ENCODE results near the gene POLR3A. TPM values are rescaled to one million over a fixed set of nuclear protein-coding genes. Genes with fewer than 3 reads are reported as not detected.

The POLR3A gene
- total RNA-seq, 2 experiments from 2014 or later, result 6.7 to 6.9 TPM

- Histone ChIP-seq H3K36me3 (ENCODE audit: insufficient read depth, low read length) (no peaks in the 10 kb centered on the region), H3K4me1 (ENCODE audit: insufficient read depth, low read length) (no peaks in the 10 kb centered on the region), H3K4me3 (ENCODE audit: low read length) (no peak overlapping the region), H3K27me3 (ENCODE audit: control insufficient read depth in 1 of 2, insufficient read depth in 2 of 2, low read length in 2 of 2) (no peaks in the 10 kb centered on the region), H3K9me3 (ENCODE audit: control insufficient read depth in 1 of 2, insufficient read depth in 1 of 2, low read length in 2 of 2) (peaks cover 0 to 16% of the 10 kb centered on the region in 2 experiments), H3K27ac (ENCODE audit: low read depth in 1 of 2, low read length in 2 of 2) (no peak overlapping the region)
- Mint-ChIP-seq H3K4me3 (no peak overlapping the region), H3K4me1 (ENCODE audit: low read depth) (no peaks in the 10 kb centered on the region), H3K27ac (no peak overlapping the region), H3K9me3 (no peaks in the 10 kb centered on the region), H3K27me3 (no peaks in the 10 kb centered on the region), H3K36me3 (ENCODE audit: low read depth) (peaks cover 4% of the 10 kb centered on the region)
- CTCF ChIA-PET, result no interaction called here
- DNase-seq (no peak), ATAC-seq (ENCODE audit: poor library complexity) (no peak)
- no peak for TF ChIP-seq CTCF (IDR thresholded peaks at IDR 0.05)
- intact Hi-C loops (cut with DNase I, micrococcal nuclease), result no loop called here
- POLR2A ChIA-PET, result no interaction called here
Observed at GRCh38 chr10:78072504-78072903, 43.2 kb upstream of the POLR3A start.

GRCh38 chr10:78071857-78072179 lies 42.5 kb upstream of the POLR3A start:
- Mint-ChIP-seq H3K27ac (no peak overlapping the region), H3K4me1 (ENCODE audit: low read depth) (no peaks in the 10 kb centered on the region), H3K9me3 (no peaks in the 10 kb centered on the region), H3K36me3 (ENCODE audit: low read depth) (peaks cover 4% of the 10 kb centered on the region), H3K4me3 (no peak overlapping the region), H3K27me3 (no peaks in the 10 kb centered on the region)
- no peaks in the 10 kb centered on the region for H3K27me3 ChIP-seq (ENCODE audit: control insufficient read depth in 1 of 2, insufficient read depth in 2 of 2, low read length in 2 of 2)
- no peak overlapping the region for H3K4me3 ChIP-seq (ENCODE audit: low read length)
- no peaks in the 10 kb centered on the region for H3K36me3 ChIP-seq (ENCODE audit: insufficient read depth, low read length)
- no peak for ATAC-seq (ENCODE audit: poor library complexity)
- no peak overlapping the region for H3K27ac ChIP-seq (ENCODE audit: low read depth in 1 of 2, low read length in 2 of 2)
- intact Hi-C loops (cut with DNase I, micrococcal nuclease), result no loop called here
- DNase-seq, result no peak
- no peak for TF ChIP-seq CTCF (IDR thresholded peaks at IDR 0.05)
- ChIA-PET POLR2A (no interaction called here), CTCF (no interaction called here)
- no peaks in the 10 kb centered on the region for H3K4me1 ChIP-seq (ENCODE audit: insufficient read depth, low read length)
- H3K9me3 ChIP-seq (ENCODE audit: control insufficient read depth in 1 of 2, insufficient read depth in 1 of 2, low read length in 2 of 2), result peaks cover 0 to 14% of the 10 kb centered on the region in 2 experiments

GRCh38 chr10:78071140-78071856 lies 42.0 kb upstream of the POLR3A start:
- no peak for TF ChIP-seq CTCF (IDR thresholded peaks at IDR 0.05)
- Histone ChIP-seq H3K27ac (ENCODE audit: low read depth in 1 of 2, low read length in 2 of 2) (no peak overlapping the region), H3K9me3 (ENCODE audit: control insufficient read depth in 1 of 2, insufficient read depth in 1 of 2, low read length in 2 of 2) (peaks cover 0 to 11% of the 10 kb centered on the region in 2 experiments), H3K36me3 (ENCODE audit: insufficient read depth, low read length) (no peaks in the 10 kb centered on the region), H3K27me3 (ENCODE audit: control insufficient read depth in 1 of 2, insufficient read depth in 2 of 2, low read length in 2 of 2) (no peaks in the 10 kb centered on the region), H3K4me1 (ENCODE audit: insufficient read depth, low read length) (no peaks in the 10 kb centered on the region), H3K4me3 (ENCODE audit: low read length) (no peak overlapping the region)
- Mint-ChIP-seq H3K27ac (no peak overlapping the region), H3K36me3 (ENCODE audit: low read depth) (peaks cover 4% of the 10 kb centered on the region), H3K4me1 (ENCODE audit: low read depth) (no peaks in the 10 kb centered on the region), H3K9me3 (no peaks in the 10 kb centered on the region), H3K27me3 (no peaks in the 10 kb centered on the region), H3K4me3 (no peak overlapping the region)
- DNase-seq, result no peak
- intact Hi-C loops (cut with DNase I, micrococcal nuclease), result no loop called here
- ChIA-PET CTCF (no interaction called here), POLR2A (no interaction called here)
- ATAC-seq (ENCODE audit: poor library complexity), result no peak

Measured in CD4-positive, alpha-beta T cell (primary cell).